SK-MEL-5 (cell line): Measurements from ENCODE around the gene TXLNG. TPM values are rescaled to one million over a fixed set of nuclear protein-coding genes. Genes with fewer than 3 reads are reported as not detected.

Source experiments
- DNase-seq: peaks from one replicate; pipeline ENCODE4 v3.0.0-alpha.2; 2016; ENCODE audit warnings: low read depth, low spot score
- in situ Hi-C: cut with HindIII; loops from 2 replicates; pipeline ENCODE4 v1.10.0; 2016; ENCODE audit warnings: low sequenced_read_pairs, high pct_unique_total_duplicates, low pct_unique_long_range_greater_than_20kb
- small RNA-seq, 2 experiments: library from RNA; depleted of rRNA; stranded (forward); fragments of <200 nt; gene quantifications; one replicate each; pipeline ENCODE3, GENCODE V24; 2014
- total RNA-seq: library from RNA; depleted of rRNA; stranded (reverse); fragments of >200 nt; shearing (Covaris generic); gene quantifications from 2 replicates; pipeline ENCODE4 v1.2.3, GENCODE V29; 2014; rRNA removed

Gene TXLNG
- total RNA-seq, 1 experiment from 2014 or later: 15.3 TPM

GRCh38 chrX:16892504-16893362, 106.5 kb downstream of the TXLNG start:
- in situ Hi-C loops: no loop called here
- peak; percentile 90 for DNase-seq

Small RNA genes within 50 kb of the gene (small RNA-seq; reads per million reads assigned to genes)
- gene RNU4-6P (0 to 0.05 reads per million in 2 experiments), gene RNU7-56P (0 reads per million in 2 experiments), gene RPL12P49 (0 reads per million in 2 experiments)

Other genes starting within 250 kb of the TXLNG start
- not detected in 2 replicates for gene S100G, start 136.3 kb upstream of the TXLNG start, total RNA-seq
- gene CTPS2, start 73.8 kb upstream of the TXLNG start, total RNA-seq: 7.4 and 8.1 TPM in 2 replicates
- gene SYAP1, start 66.9 kb upstream of the TXLNG start, total RNA-seq: 33.7 and 35.0 TPM in 2 replicates
- gene RBBP7, start 83.9 kb downstream of the TXLNG start, total RNA-seq: 101 and 107 TPM in 2 replicates
- gene REPS2, start 160.2 kb downstream of the TXLNG start, total RNA-seq: 1.1 and 1.6 TPM in 2 replicates